GM19023 (cell line): ENCODE data around the gene PSEN2.
"Not testable (repeated sequence)": the region's sequence is repeated elsewhere in the genome, so short reads cannot be mapped to it uniquely, and the experiment has no call there.

ENCODE experiments used
- ATAC-seq: cut with Tn5 transposase; IDR thresholded peaks from one replicate; pipeline ENCODE4 v1.9.1; 2021; ENCODE audit warnings: mild to moderate bottlenecking, moderate library complexity; ENCODE audit not compliant: unreplicated experiment

Gene PSEN2

DNA sequence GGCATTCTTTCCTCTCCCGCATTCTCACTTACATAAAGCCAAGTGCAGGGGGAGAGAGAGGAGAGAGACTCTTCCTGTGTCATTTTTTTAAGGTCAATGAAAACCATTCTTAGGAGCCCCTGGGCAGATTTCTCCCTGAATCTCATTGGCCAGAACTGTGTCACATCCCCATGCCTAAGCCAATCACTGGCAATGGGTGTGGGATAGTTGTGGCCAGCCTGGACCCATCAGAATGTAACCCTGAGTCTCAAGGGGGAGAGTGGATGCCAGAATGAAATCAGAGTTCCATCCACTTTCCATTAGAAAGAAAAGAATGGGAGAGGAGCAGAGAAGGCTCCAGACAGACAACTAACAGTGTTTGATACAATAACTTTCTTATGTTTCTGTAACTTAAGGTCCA lies 38.5 kb downstream of the PSEN2 start:
- ATAC-seq: no peak

DNA sequence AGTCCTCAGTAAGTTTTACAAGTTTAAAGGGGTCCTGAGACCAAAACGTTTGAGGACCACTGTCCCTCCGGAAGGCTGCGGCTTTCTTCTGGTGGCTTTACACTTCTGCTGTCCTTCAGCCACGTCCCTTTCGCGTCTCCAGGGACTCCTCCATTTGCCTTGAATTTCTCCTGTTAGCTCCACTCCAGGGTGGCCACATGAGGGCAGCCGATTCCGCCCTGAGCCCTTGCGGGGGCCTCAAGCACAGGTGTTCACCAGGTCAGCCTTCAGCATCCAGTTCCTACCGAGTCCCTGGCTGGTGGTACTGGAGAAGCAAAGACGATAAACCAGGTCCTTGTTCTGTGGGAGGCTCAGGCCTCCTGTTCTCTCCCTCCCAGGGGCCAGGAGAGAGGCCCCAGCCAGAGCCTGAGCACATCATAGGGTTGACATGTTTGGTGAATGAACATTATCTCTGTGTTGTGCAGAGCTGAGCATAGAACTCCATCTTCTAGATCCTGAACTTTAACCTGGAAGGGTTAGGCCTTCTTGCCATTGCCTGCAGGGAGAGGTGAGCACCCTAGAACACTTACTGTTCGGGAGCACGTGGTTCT lies 42.3 kb downstream of the PSEN2 start:
- ATAC-seq: no peak

GRCh38 chr1:226915672-226915995 lies 45.2 kb downstream of the PSEN2 start:
- ATAC-seq: peak; percentile 16

- ATAC-seq: no peak
Measured at GRCh38 chr1:226916497-226916896, 46.1 kb downstream of the PSEN2 start.

DNA sequence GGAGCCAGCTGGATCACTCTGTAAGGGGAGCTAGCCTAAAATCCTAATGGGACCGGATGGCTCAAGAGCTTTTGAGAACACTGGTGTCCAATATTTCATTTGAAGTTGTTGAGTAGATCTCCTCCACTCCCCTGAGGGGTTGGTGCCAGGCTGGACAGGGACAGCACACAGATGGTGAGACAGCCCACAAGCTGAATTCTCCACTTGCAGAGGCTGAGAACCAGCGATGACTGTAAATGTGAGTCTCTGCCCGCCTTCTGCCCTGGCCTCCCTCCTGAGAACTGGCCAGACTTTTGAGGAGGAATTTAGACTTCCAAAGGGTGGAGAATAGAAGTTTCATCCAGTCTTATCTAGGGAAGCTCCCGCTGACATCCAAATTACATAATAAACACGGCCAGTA lies 49.2 kb downstream of the PSEN2 start:
- ATAC-seq: no peak

DNA sequence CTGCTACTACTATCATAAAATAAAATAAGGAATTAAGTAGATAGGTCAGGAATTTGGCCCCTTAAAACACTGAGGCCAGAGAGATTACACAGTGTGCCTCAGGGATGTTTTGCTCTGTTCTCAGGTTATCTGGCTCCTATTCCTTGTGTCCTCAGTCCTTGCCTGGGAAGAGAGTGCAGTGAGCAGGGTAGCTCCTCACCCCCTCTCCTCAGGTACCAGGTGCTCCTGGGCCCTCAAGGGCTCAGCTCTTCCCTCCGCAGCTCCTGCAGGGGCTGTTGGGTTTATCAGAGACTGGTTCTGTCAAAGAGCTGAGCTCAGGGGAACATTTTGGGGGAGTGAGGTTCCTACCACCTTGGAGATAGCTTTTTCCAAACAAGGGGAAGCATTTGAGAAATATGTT lies 49.6 kb downstream of the PSEN2 start:
- no peak for ATAC-seq

- ATAC-seq: no peak
Measured at GRCh38 chr1:226920446-226920894, 50.1 kb downstream of the PSEN2 start.

GRCh38 chr1:226921504-226921903 lies 51.1 kb downstream of the PSEN2 start:
- no peak for ATAC-seq

GRCh38 chr1:226929260-226930111 lies 59.1 kb downstream of the PSEN2 start:
- ATAC-seq: not testable (repeated sequence)

- ATAC-seq: no peak
Measured at GRCh38 chr1:226934483-226935237, 64.2 kb downstream of the PSEN2 start.

GRCh38 chr1:226937940-226938725 lies 67.7 kb downstream of the PSEN2 start:
- ATAC-seq: no peak

DNA sequence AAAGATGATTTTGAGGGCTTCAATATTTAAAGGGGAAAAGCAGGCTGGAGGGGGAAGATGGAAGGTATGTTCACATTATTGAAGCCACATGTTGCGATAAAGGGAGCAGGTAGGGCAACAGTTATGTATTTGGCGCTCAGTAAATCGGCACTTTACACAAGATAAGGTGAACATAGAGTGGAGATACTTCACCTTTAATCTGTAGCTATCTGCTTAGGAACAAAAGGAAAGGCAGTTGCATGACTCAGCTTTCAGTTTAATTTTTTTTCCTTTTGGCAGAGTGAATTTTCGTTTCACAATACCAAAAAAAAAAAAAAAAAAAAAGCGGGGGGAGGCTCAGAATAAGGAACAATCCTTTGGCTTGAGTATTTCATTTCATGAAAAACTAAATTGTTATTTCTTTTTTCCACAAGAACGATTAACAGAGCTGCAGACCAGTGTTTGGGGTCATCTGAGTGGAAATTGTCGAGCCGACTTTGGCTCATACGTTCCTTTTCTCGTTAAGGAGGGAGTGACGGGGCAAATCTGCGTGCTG lies 68.6 kb downstream of the PSEN2 start:
- no peak for ATAC-seq

GRCh38 chr1:226939438-226940028 lies 69.1 kb downstream of the PSEN2 start:
- ATAC-seq: peak; percentile 36

- ATAC-seq: peak; percentile 94
Measured at GRCh38 chr1:226940029-226940805, 69.8 kb downstream of the PSEN2 start, which contains the start of gene COQ8A. Gene COQ8A, plus strand, starts transcription at chr1:226940294. Its CDS starts 21,092 bp downstream, at chr1:226961386.

DNA sequence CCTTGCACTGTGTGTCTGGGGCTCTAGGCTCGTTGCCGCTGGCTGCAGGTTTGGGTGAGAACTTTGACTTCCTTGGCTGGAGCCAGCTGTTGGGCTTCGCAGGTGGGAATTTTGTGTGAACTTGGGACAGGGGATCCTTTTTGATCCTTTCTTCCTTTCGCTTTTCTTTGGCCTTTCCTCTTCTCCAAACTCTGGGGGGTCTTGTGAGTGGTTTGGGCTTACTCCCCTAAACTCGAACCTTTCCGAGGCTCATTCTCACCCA lies 70.3 kb downstream of the PSEN2 start:
- ATAC-seq: no peak

GRCh38 chr1:226942392-226942791 lies 72.0 kb downstream of the PSEN2 start:
- ATAC-seq: no peak

DNA sequence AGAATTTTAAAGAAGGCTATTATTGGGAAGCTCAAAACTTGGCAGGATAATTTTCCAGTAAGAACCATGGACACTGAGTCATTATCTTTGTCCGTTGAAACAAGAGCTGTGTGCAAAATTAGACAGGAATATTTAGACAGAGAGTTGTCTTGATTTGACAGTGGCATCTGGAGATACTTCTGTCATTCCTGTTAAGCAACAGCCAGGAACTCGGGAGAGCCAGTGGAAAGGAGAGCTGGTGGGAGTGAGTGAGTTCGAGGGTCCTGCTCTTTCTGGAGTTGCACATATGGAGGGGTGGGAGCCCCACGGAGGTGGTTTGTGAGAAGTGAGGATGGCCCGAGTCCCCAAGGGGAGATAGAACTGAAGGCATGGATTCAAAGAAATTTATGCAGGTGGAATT lies 72.7 kb downstream of the PSEN2 start:
- no peak for ATAC-seq

DNA sequence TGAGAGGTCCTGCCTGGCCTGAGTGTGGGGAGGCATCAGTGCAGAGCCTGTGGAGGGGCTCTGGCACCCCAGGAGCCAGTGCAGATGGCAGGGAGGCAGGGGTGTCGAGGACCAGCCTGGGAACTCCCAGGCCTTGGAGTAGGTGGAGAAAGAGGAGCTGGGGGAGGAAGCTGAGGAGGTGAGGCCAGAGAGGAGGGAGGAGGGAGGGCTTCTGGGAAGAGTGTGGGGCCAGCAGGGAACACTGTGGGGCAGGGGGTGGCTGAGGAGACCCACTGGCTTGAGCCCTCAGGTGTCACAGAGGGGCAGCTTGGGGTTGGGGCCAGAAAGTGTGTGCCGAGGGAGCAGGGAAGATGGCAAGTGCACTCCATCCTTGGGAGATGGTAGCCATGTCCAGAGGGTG lies 73.5 kb downstream of the PSEN2 start:
- ATAC-seq: no peak

DNA sequence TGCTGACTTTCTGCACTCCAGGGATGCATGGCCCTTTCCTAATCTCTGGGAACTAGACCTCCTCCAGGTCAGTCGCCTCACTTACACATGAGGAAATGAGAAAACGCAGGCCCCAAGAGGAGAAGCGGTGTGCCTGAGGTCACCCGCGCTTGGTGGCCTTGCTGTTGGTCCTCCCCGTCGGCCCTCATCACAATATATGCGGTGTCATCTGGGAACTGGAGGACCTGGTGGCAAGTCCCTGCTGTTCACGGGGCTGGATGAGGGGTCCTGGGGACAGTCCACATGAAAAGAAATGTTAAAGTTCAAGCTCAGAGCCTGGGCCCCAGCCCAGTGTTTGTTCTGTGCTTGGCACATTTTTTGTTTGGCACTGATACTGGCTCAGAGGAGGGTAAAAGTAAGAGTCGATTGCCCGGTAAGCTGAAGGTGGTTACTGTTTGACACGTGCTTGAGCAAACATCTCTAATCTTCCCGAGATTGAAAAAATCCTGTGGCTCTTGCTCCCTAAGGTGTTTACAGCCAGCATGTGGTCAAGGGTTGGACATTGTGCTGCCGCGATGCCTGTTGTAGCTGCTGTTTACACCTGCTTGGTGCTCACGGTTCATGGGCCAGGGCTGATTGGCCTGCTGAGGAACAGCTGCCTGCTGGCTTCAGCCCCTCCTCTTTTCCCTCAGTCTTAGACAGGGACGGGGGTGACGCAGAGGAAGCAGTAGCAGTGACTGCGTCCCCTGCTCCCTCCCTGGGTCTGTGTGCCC lies 74.9 kb downstream of the PSEN2 start:
- no peak for ATAC-seq
